ENCODE results near the gene SARNP.
"Not testable (repeated sequence)": the region's sequence is repeated elsewhere in the genome, so short reads cannot be mapped to it uniquely, and the experiment has no call there.

SARNP gene

GRCh38 chr12:55817345-55818139 is at the start of gene SARNP, which contains the start of gene ORMDL2:
TSS of gene SARNP (minus strand) at chr12:55817724. CDS start at chr12:55817701, 23 bp downstream.
TSS of gene ORMDL2 (plus strand) at chr12:55818041. CDS start at chr12:55819000, 959 bp downstream.
- peak; percentile 81 to 90 for DNase-seq (ENCODE audit: low read depth in 2 of 2, low spot score in 1 of 2)

DNA sequence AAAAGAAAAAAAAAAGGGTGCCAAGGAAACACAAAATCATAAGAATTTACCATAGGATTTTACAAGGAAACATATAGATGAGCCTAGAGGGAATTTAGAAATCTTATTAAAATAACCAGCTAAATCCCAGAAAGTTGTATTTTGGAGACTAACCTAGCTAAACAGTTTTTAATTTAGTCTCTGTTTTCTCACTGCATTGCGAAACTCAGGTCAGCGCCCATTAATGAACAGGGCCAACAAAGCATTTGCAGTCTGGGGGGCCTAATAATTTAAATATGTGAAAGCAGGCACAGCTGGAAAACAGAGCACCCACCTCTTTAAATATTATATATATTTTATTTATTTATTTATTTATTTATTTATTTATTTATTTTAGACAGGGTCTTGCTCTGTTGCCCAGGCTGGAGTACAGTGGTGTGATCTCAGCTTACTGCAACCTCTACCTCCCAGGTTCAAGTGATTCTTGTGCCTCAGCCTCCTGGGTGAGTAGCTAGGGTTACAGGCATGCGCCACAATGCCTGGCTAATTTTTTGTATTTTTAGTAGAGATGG is 49.0 kb upstream of the SARNP start:
- DNase-seq (ENCODE audit: low read depth in 2 of 2, low spot score in 1 of 2): not testable (repeated sequence)

DNA sequence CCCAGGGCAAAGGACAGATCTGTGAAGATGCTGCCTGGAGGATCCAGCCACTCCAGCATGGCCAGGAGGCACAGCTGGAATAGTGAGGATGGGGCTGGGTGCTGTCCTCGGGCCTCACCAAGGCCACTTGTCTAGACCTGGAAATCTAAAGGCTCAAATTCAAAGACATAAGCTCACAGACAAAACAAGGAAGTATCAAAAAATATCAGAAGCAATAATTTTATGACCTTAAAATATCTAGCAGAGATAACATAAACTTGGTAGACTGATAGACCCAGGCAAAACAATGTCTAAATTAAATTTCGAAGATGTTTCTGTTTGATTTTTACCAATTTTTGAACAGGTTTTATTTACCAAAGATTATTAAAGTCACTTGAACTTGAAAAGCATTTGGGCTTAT is 47.8 kb upstream of the SARNP start:
- DNase-seq (ENCODE audit: low read depth in 2 of 2, low spot score in 1 of 2): no peak

DNA sequence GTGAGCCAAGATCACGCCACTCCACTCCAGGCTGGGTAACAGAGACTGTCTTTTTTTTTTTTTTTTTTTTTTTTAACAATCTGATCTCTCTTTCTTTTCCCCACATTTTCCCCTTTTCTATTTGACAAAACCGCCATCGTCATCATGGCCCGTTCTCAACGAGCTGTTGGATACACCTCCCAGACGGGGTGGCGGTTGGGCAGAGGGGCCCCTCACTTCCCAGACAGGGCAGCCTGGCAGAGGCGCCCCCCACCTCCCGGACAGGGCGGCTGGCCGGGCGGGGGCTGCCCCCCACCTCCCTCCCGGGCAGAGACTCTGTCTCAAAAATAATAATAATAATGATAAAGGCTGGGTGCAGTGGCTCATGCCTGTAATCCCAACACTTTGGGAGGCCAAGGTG is 45.4 kb upstream of the SARNP start:
- DNase-seq (ENCODE audit: low read depth in 2 of 2, low spot score in 1 of 2): not testable (repeated sequence)

DNA sequence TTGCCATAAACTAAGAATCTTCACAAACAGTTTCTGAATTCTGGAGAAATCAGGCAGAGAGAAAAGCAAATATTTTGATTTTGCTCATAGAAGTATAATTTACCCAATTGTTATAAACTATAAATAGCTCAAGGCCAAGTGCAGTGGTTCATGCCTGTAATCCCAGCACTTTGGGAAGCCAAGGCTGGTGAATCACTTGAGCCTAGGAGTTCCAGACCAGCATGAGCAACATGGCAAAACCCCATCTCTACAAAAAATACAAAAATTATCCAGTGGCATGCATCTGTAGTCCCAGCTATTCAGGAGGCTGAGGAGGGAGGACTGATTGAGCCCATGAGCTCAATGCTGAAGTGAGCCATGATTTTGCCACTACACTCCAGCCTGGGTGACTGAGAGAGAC is 44.8 kb upstream of the SARNP start:
- DNase-seq (ENCODE audit: low read depth in 2 of 2, low spot score in 1 of 2): no peak

DNA sequence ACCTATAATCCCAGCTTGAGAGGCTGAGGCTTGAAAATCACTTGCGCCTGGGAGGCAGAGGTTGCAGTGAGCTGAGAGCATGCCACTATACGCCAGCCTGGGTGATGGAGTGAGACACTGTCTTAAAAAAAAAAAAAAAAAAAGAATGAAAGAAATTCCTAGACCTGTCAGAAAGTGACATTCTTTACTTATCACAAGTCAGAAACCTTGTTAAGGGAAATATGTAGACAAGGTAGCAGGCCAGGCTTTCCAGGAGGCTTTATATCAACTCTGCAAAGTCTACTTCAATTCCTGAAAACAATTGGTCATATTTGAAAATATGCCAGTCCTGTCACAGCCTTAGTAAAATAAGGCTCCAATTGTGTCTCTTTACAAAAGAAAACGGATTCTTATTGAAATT is 44.3 kb upstream of the SARNP start:
- DNase-seq (ENCODE audit: low read depth in 2 of 2, low spot score in 1 of 2): no peak

GRCh38 chr12:55861396-55861795 is 43.9 kb upstream of the SARNP start:
- DNase-seq (ENCODE audit: low read depth in 2 of 2, low spot score in 1 of 2): no peak

- no peak for DNase-seq (ENCODE audit: low read depth in 2 of 2, low spot score in 1 of 2)
Observed at GRCh38 chr12:55852740-55853139, 35.2 kb upstream of the SARNP start.

- DNase-seq (ENCODE audit: low read depth in 2 of 2, low spot score in 1 of 2): no peak
Observed at GRCh38 chr12:55850893-55851292, 33.4 kb upstream of the SARNP start.

DNA sequence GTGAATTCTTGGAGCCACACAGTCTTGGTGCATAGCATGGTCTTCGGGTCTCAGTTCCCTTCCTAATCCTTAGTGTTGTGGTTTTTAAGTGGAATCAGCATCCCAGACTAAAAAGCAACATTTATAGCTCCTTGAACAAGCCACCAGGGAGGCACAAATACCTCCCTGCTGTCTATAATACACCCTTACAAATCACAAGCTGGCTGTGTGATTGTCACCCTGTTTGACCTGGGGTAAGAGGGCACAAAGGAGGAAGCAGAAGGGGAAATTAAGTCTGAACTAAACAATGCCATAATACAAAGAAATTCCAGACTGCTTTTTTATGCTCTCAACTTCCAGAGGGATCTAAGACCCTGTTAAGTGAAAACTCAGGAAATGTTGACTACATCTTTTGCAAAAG is 32.9 kb upstream of the SARNP start:
- no peak for DNase-seq (ENCODE audit: low read depth in 2 of 2, low spot score in 1 of 2)

- DNase-seq (ENCODE audit: low read depth in 2 of 2, low spot score in 1 of 2): no peak
Observed at GRCh38 chr12:55849616-55850343, 32.3 kb upstream of the SARNP start.

GRCh38 chr12:55847603-55848291 is 30.2 kb upstream of the SARNP start:
- DNase-seq (ENCODE audit: low read depth in 2 of 2, low spot score in 1 of 2): no peak

- DNase-seq (ENCODE audit: low read depth in 2 of 2, low spot score in 1 of 2): no peak
Observed at GRCh38 chr12:55847033-55847432, 29.5 kb upstream of the SARNP start.

DNA sequence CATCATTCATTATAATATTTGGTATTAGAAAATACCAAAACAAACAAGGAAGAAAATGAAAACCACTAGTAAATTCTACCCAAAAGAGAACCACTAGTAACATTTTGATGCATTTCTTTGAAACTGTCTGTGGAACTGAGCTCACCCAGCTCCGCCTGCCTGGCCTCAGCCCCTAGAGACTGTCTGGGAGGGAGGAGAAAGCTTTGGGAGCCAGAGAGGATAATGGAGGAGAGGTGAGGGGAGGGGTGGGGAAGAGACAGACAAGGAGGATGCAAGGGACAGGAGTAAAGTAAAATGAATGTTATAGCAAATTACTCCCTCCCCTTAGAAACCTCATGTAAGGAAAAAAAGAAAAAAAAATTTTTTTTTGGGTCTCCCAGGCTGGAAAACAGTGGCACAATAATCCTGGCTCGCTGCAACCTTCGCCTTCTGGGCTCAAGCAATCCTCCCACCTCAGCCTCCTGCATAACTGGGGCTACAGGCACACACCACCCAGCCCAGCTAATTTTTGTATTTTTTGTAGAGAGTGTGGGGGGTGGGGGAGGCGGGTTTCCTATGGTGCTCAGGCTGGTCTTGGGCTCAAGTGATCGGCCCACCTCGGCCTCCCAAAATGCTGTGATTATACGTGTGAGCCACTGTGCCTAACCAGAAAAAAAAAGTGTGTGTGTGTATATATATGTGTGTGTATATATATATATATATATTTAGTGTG is 28.4 kb upstream of the SARNP start:
- DNase-seq (ENCODE audit: low read depth in 2 of 2, low spot score in 1 of 2): no peak

- DNase-seq (ENCODE audit: low read depth in 2 of 2, low spot score in 1 of 2): no peak
Observed at GRCh38 chr12:55845361-55845760, 27.8 kb upstream of the SARNP start.

DNA sequence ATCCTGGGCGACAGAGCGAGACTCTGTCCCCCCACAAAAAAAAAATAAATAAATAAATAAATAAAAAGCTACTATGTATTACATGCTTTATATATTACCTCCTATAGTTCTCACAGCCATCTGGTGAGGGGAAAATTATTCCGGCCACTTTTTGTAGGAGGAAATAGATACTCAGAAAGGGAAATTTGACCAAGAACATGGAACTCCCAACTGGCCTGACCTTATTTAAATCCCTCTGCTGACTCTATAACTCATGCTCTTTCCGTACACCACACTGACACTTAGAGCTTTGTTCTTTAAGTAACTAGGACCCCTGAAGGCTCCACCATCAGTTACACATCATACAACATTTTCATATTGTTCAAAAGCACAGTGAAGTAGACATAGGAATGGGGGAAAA is 27.4 kb upstream of the SARNP start:
- no peak for DNase-seq (ENCODE audit: low read depth in 2 of 2, low spot score in 1 of 2)

GRCh38 chr12:55843431-55843830 is 25.9 kb upstream of the SARNP start:
- no peak for DNase-seq (ENCODE audit: low read depth in 2 of 2, low spot score in 1 of 2)

DNA sequence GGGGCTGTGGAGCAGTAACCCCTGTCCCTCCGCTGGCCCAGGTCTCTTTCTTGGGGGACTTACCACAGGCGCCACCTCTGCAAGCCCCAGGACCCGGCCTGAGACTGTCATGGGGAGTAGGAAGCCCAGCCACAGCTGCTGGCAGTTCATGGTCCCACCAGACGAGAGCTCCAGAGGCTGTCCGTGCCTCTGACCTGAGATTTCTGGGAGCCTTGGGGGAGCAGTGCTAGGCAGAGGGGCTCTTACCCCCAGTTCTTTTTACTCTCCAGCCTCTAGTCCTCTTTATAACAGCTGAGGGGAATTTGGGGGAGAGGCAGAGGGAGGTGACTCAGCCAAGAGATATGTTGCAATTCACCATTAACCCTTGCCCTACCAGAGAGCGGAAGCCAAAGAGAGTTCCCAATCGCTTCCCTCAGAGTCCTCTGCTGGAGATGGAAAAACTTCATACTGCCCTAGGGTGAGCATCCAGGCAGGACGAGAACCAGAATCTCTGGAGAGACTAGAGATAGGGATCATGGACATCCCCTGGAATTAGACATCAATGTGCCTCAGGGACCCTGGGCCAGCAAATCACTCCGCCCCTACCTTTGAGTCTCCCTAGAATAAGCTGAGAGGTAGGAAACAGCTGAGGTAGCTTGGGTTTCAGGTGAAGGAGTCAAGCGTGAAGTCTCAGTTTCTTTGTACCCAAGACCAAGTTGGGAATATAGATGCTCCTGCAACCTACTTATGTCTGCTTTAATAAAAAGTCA is 25.3 kb upstream of the SARNP start, which contains the start of gene MMP19:
TSS of gene MMP19 (minus strand) at position 256 of the 749 bp plus-strand sequence. CDS start at position 150, 106 bp downstream.
- no peak for DNase-seq (ENCODE audit: low read depth in 2 of 2, low spot score in 1 of 2)

GRCh38 chr12:55840581-55841351 is 23.2 kb upstream of the SARNP start:
- no peak for DNase-seq (ENCODE audit: low read depth in 2 of 2, low spot score in 1 of 2)
